ENCODE data around the gene NFIC.
"Not testable (repeated sequence)": the region's sequence is repeated elsewhere in the genome, so short reads cannot be mapped to it uniquely, and the experiment has no call there.

GRCh38 chr19:3430366-3430680 lies 63.9 kb downstream of the NFIC start:
- TF ChIP-seq CTCF (conservative IDR thresholded peaks at IDR 0.05; ENCODE audit: low read depth, low read length); USF2 (IDR thresholded peaks at IDR 0.05; ENCODE audit: low read depth, low read length); MXI1 (IDR thresholded peaks at IDR 0.05; ENCODE audit: borderline replicate concordance, low read depth, low read length); RAD21 (IDR thresholded peaks at IDR 0.05; ENCODE audit: low read length); POLR2A (IDR thresholded peaks at IDR 0.05; ENCODE audit: low read depth, low read length); CEBPB (IDR thresholded peaks at IDR 0.05; ENCODE audit: low read depth, low read length); RFX5 (IDR thresholded peaks at IDR 0.05; ENCODE audit: low read depth, low read length): not testable (repeated sequence)
